ENCODE measurements around the gene BPIFB1.

The BPIFB1 gene

GRCh38 chr20:33259371-33259770 is 23.6 kb upstream of the BPIFB1 start:
- Histone ChIP-seq H3K9ac (ENCODE audit: low read length) (no peak overlapping the region), H4K12ac (ENCODE audit: low read depth, low read length) (no peak overlapping the region), H3K4me2 (ENCODE audit: low read length) (no peak overlapping the region), H2BK12ac (ENCODE audit: low read length) (no peak overlapping the region), H3K79me2 (ENCODE audit: control insufficient read depth, insufficient read depth, low read length, poor library complexity) (no peaks in the 10 kb centered on the region), H2AFZ (ENCODE audit: insufficient read depth, low read length, poor library complexity) (no peak overlapping the region), H3K79me1 (ENCODE audit: low read length) (no peaks in the 10 kb centered on the region), H3K4ac (ENCODE audit: low read depth, low read length) (no peak overlapping the region), H2BK120ac (ENCODE audit: insufficient read depth, low read length, poor library complexity) (no peak overlapping the region), H3K9me3 (ENCODE audit: insufficient read depth, low read depth, low read length) (no peaks in the 10 kb centered on the region), H4K91ac (ENCODE audit: low read depth, low read length) (no peak overlapping the region), H3K27me3 (ENCODE audit: insufficient read depth, low read length) (no peaks in the 10 kb centered on the region), H3K23ac (ENCODE audit: low read length) (no peak overlapping the region), H3K4me1 (ENCODE audit: control insufficient read depth in 1 of 2, insufficient read depth in 2 of 2, low read length in 2 of 2) (no peaks in the 10 kb centered on the region), H3K27ac (ENCODE audit: low read depth, low read length) (no peak overlapping the region), H2BK5ac (ENCODE audit: low read depth, low read length, poor library complexity) (no peak overlapping the region), H3K18ac (ENCODE audit: low read length) (no peak overlapping the region), H4K8ac (ENCODE audit: low read depth, low read length) (no peak overlapping the region), H3K14ac (ENCODE audit: low read length) (no peak overlapping the region), H2AK5ac (ENCODE audit: low read length) (no peak overlapping the region), H3K36me3 (ENCODE audit: control insufficient read depth in 1 of 2, insufficient read depth in 2 of 2, low read length in 2 of 2) (no peaks in the 10 kb centered on the region), H3K4me3 (ENCODE audit: low read depth, low read length) (no peak overlapping the region)
- no CpG with 5 or more reads among the region's 5 CpGs for WGBS (ENCODE audit: extremely low coverage, insufficient coverage, insufficient read length)
- DNase-seq = no peak

GRCh38 chr20:33261465-33261864 is 21.5 kb upstream of the BPIFB1 start:
- Histone ChIP-seq H2AFZ (ENCODE audit: insufficient read depth, low read length, poor library complexity) (no peak overlapping the region), H3K23ac (ENCODE audit: low read length) (no peak overlapping the region), H3K14ac (ENCODE audit: low read length) (no peak overlapping the region), H3K4ac (ENCODE audit: low read depth, low read length) (no peak overlapping the region), H3K18ac (ENCODE audit: low read length) (no peak overlapping the region), H3K79me2 (ENCODE audit: control insufficient read depth, insufficient read depth, low read length, poor library complexity) (no peaks in the 10 kb centered on the region), H3K79me1 (ENCODE audit: low read length) (no peaks in the 10 kb centered on the region), H2BK5ac (ENCODE audit: low read depth, low read length, poor library complexity) (no peak overlapping the region), H3K9ac (ENCODE audit: low read length) (no peak overlapping the region), H3K27ac (ENCODE audit: low read depth, low read length) (no peak overlapping the region), H3K4me1 (ENCODE audit: control insufficient read depth in 1 of 2, insufficient read depth in 2 of 2, low read length in 2 of 2) (no peaks in the 10 kb centered on the region), H2AK5ac (ENCODE audit: low read length) (no peak overlapping the region), H3K4me3 (ENCODE audit: low read depth, low read length) (no peak overlapping the region), H4K91ac (ENCODE audit: low read depth, low read length) (no peak overlapping the region), H4K8ac (ENCODE audit: low read depth, low read length) (no peak overlapping the region), H3K9me3 (ENCODE audit: insufficient read depth, low read depth, low read length) (no peaks in the 10 kb centered on the region), H3K4me2 (ENCODE audit: low read length) (no peak overlapping the region), H3K27me3 (ENCODE audit: insufficient read depth, low read length) (no peaks in the 10 kb centered on the region), H2BK120ac (ENCODE audit: insufficient read depth, low read length, poor library complexity) (no peak overlapping the region), H4K12ac (ENCODE audit: low read depth, low read length) (no peak overlapping the region), H3K36me3 (ENCODE audit: control insufficient read depth in 1 of 2, insufficient read depth in 2 of 2, low read length in 2 of 2) (no peaks in the 10 kb centered on the region), H2BK12ac (ENCODE audit: low read length) (no peak overlapping the region)
- no peak for DNase-seq
- WGBS (ENCODE audit: extremely low coverage, insufficient coverage, insufficient read length) = no CpG with 5 or more reads among the region's 4 CpGs

GRCh38 chr20:33262658-33263065 is 20.4 kb upstream of the BPIFB1 start:
- Histone ChIP-seq H3K14ac (ENCODE audit: low read length) (no peak overlapping the region), H3K4me3 (ENCODE audit: low read depth, low read length) (no peak overlapping the region), H3K27me3 (ENCODE audit: insufficient read depth, low read length) (no peaks in the 10 kb centered on the region), H2AFZ (ENCODE audit: insufficient read depth, low read length, poor library complexity) (no peak overlapping the region), H3K9ac (ENCODE audit: low read length) (no peak overlapping the region), H3K9me3 (ENCODE audit: insufficient read depth, low read depth, low read length) (no peaks in the 10 kb centered on the region), H2BK5ac (ENCODE audit: low read depth, low read length, poor library complexity) (no peak overlapping the region), H2AK5ac (ENCODE audit: low read length) (no peak overlapping the region), H3K79me2 (ENCODE audit: control insufficient read depth, insufficient read depth, low read length, poor library complexity) (no peaks in the 10 kb centered on the region), H3K79me1 (ENCODE audit: low read length) (no peaks in the 10 kb centered on the region), H3K23ac (ENCODE audit: low read length) (no peak overlapping the region), H3K4ac (ENCODE audit: low read depth, low read length) (no peak overlapping the region), H3K27ac (ENCODE audit: low read depth, low read length) (no peak overlapping the region), H4K12ac (ENCODE audit: low read depth, low read length) (no peak overlapping the region), H2BK120ac (ENCODE audit: insufficient read depth, low read length, poor library complexity) (no peak overlapping the region), H3K4me1 (ENCODE audit: control insufficient read depth in 1 of 2, insufficient read depth in 2 of 2, low read length in 2 of 2) (no peaks in the 10 kb centered on the region), H4K8ac (ENCODE audit: low read depth, low read length) (no peak overlapping the region), H3K36me3 (ENCODE audit: control insufficient read depth in 1 of 2, insufficient read depth in 2 of 2, low read length in 2 of 2) (no peaks in the 10 kb centered on the region), H3K4me2 (ENCODE audit: low read length) (no peak overlapping the region), H2BK12ac (ENCODE audit: low read length) (no peak overlapping the region), H3K18ac (ENCODE audit: low read length) (no peak overlapping the region), H4K91ac (ENCODE audit: low read depth, low read length) (no peak overlapping the region)
- DNase-seq = peak; percentile 30 to 65
- no CpG with 5 or more reads among the region's 5 CpGs for WGBS (ENCODE audit: extremely low coverage, insufficient coverage, insufficient read length)

GRCh38 chr20:33263784-33264183 is 19.2 kb upstream of the BPIFB1 start:
- H3K9me3 ChIP-seq (ENCODE audit: insufficient read depth, low read depth, low read length) = no peaks in the 10 kb centered on the region
- H4K12ac ChIP-seq (ENCODE audit: low read depth, low read length) = no peak overlapping the region
- no peak overlapping the region for H3K14ac ChIP-seq (ENCODE audit: low read length)
- no peak overlapping the region for H2BK12ac ChIP-seq (ENCODE audit: low read length)
- H2AFZ ChIP-seq (ENCODE audit: insufficient read depth, low read length, poor library complexity) = no peak overlapping the region
- no peak overlapping the region for H4K8ac ChIP-seq (ENCODE audit: low read depth, low read length)
- no CpG with 5 or more reads among the region's 5 CpGs for WGBS (ENCODE audit: extremely low coverage, insufficient coverage, insufficient read length)
- no peak overlapping the region for H3K23ac ChIP-seq (ENCODE audit: low read length)
- no peaks in the 10 kb centered on the region for H3K79me2 ChIP-seq (ENCODE audit: control insufficient read depth, insufficient read depth, low read length, poor library complexity)
- H3K4me3 ChIP-seq (ENCODE audit: low read depth, low read length) = no peak overlapping the region
- no peak overlapping the region for H3K9ac ChIP-seq (ENCODE audit: low read length)
- no peaks in the 10 kb centered on the region for H3K4me1 ChIP-seq (ENCODE audit: control insufficient read depth in 1 of 2, insufficient read depth in 2 of 2, low read length in 2 of 2)
- no peak overlapping the region for H4K91ac ChIP-seq (ENCODE audit: low read depth, low read length)
- no peaks in the 10 kb centered on the region for H3K27me3 ChIP-seq (ENCODE audit: insufficient read depth, low read length)
- no peak overlapping the region for H2BK120ac ChIP-seq (ENCODE audit: insufficient read depth, low read length, poor library complexity)
- no peak overlapping the region for H2BK5ac ChIP-seq (ENCODE audit: low read depth, low read length, poor library complexity)
- no peak overlapping the region for H3K27ac ChIP-seq (ENCODE audit: low read depth, low read length)
- H2AK5ac ChIP-seq (ENCODE audit: low read length) = no peak overlapping the region
- H3K79me1 ChIP-seq (ENCODE audit: low read length) = no peaks in the 10 kb centered on the region
- H3K4me2 ChIP-seq (ENCODE audit: low read length) = no peak overlapping the region
- H3K4ac ChIP-seq (ENCODE audit: low read depth, low read length) = no peak overlapping the region
- H3K36me3 ChIP-seq (ENCODE audit: control insufficient read depth in 1 of 2, insufficient read depth in 2 of 2, low read length in 2 of 2) = no peaks in the 10 kb centered on the region
- no peak for DNase-seq
- no peak overlapping the region for H3K18ac ChIP-seq (ENCODE audit: low read length)

Measured in trophoblast cell (in vitro differentiated cells and primary cell).